Iris pigment epithelial cell (primary cell): ENCODE measurements around the gene FGGY.
A peak's percentile ranks its signal among the peaks of the same experiment; 100 is the strongest.
"Not testable (repeated sequence)": the region's sequence is repeated elsewhere in the genome, so short reads cannot be mapped to it uniquely, and the experiment has no call there.

Experiments
- DNase-seq: peaks from one replicate; pipeline ENCODE4 v3.0.0-alpha.2; 2011; ENCODE audit warnings: low read depth

The FGGY gene

GRCh38 chr1:59289570-59289969 lies 7.3 kb upstream of the FGGY start:
- no peak for DNase-seq

DNA sequence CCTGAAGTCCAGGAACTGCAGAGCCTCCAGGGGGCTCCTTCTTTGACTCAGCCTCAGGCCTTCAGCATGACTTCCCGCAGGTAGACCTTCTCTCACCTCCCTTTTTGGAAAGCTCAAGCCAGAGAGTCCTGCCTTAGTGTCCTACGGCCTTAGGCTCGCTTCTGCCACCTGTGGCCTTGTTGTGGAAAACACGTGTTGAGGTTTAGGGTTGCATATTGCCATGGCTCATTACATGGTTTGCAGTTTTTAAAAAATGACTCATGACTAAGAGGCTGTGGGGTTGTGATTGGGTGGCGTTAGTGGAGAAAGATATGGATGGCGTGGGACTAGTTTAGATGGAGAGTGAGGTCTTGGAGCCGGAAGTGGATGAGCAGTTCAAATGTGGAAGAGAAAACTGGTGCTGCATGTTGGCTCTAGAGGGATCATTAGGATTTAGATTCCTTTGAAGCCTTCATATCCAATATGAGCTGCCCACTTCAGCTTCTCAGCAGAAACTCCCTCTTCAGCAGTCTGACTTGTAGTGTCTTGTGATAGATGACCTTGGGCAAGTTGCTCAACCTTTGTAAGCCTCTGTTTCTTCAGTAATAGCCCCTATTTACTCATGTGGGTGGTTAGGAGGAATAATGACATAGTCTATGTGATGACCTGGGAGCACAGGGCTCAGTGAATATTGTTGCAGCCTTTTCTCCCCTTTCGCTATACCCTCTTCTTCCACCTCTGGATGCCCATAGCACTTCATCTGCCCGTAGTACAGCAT lies 6.5 kb upstream of the FGGY start:
- peak; percentile 63 for DNase-seq

- no peak for DNase-seq
Measured at GRCh38 chr1:59291561-59291960, 5.3 kb upstream of the FGGY start.

DNA sequence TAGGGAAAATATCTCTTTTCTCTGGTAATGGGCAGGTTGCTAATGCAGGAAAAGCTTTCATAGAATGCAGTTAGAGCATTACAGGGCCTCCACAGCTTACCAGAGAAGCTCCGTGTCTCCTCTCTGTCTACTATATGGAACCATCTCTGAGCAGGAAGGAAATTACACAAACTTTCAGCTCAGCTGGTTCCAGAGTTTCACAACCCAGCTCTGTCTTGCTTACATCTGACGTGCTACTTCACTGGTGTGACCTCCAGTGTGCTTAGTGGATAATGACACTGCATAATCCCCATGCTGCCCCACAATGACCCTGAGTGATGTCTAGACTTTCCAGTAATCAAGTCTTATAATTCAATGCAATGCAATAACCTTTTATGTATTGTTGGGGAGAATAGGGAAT lies 4.3 kb upstream of the FGGY start:
- DNase-seq, result peak; percentile 94

GRCh38 chr1:59293206-59293605 lies 3.7 kb upstream of the FGGY start:
- no peak for DNase-seq

- no peak for DNase-seq
Measured at GRCh38 chr1:59293849-59294248, 3.0 kb upstream of the FGGY start.

GRCh38 chr1:59294423-59294822 lies 2.5 kb upstream of the FGGY start:
- DNase-seq, result no peak

DNA sequence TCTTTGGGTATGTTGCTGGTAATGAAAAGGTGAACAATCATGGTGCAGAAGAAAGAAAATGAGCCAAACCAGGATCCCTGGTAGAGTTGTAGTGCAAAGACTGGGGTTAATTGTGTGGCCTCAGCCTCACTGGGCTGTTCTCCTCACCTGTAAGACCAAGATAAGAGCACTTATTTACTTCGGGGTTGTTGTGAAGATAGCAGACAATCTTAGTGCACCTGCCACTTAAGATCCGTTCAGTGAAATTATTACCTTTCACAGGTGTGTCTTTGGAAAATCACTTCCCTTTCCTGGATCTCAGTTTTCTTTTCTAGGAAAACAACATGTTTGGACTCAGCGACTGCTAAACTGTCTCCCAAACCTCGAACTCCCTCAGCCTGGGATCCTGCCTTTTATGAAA lies 1.3 kb upstream of the FGGY start:
- no peak for DNase-seq

GRCh38 chr1:59298026-59298583 lies 1.2 kb downstream of the FGGY start:
- no peak for DNase-seq

GRCh38 chr1:59298710-59299346 lies 1.9 kb downstream of the FGGY start:
- DNase-seq, result peak; percentile 76

DNA sequence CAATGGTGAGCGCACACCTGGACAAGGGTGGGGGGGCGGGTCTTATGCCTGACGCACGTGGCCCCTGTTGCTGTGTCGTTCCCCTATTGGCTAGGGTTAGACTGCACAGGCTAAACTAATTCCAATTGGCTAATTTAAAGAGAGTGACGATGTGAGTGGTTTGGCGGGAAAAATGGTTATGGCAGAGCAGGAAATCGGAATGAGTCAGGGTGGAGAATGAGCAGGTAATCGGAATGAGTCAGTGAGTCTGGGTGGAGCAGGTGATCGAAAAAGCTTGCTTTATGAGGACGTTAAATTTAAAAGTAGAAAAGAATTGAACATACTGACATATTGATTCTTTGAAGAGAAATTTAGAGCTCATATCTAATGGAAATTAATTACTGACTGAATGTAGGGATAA lies 2.8 kb downstream of the FGGY start:
- DNase-seq, result not testable (repeated sequence)

DNA sequence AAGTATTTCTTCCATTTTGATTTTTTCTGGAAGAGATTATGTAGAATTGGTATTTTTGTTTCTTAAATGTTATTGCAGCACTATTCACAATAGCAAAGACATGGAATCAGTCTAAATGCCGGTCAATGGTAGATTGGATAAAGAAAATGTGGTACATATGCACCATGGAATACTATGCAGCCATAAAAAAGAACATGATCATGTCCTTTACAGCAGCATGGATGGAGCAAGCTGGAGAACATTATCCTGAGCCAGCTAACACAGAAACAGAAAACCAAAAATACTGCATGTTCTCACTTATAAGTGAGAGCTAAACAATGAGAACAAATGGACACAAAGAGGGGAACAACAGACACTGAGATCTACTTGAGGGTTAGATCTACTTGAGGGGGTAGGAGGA lies 5.4 kb downstream of the FGGY start:
- DNase-seq, result no peak

DNA sequence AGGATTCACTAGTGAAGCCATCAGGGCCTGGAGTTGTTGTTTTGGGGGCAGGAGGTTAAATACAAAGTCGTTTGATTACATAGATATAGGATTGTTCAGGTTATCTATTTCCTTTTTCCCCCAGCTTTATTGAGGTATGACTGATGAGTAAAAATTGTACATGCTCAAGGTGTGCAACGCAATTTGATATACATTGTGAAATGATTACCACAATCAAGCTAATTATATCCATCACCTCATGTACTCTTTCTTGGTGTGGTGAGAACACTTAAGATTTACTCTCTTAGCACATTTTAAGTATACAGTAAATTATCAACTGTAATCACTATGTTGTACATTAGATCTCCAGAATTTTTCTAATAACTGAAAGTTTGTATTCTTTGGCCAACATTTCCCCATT lies 6.0 kb downstream of the FGGY start:
- DNase-seq, result no peak

DNA sequence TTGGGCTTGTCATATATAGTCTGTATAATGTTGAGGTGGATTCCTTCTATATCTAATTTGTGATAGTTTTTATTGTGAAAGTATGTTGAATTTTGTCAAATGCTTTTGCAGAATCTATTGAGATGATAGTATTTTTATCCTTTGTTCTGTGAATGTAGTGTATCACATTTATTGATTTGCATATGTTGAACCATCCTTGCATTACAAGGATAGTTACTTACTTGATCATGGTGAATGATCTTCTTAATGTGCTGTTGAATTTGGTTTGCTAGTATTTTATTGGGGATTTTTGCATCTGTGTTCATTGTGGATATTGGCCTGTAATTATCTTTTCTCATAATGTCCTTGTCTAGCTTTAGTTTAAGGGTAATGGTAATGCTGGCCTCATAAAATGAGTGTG lies 8.3 kb downstream of the FGGY start:
- DNase-seq, result no peak

DNA sequence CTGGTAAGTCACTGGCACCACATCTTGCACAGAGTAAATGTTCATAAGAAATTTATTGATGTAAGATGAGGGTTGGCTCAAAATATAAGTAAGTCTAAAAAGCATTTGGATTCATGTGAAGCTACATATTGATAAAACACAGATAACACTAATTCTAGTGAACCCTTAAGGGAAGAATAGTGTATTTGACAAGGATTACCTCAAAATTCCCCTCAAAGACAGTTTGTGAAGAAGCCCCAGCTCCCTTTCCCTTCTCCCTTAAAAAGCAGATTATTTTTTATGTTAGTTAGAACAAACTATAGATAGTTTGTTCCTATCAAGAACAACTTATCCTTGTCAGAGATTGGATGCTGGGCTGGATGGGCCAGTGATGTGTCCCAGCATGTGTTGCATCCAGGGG lies 10.7 kb downstream of the FGGY start:
- no peak for DNase-seq

- no peak for DNase-seq
Measured at GRCh38 chr1:59308839-59309238, 11.9 kb downstream of the FGGY start.

- DNase-seq, result no peak
Measured at GRCh38 chr1:59309392-59309791, 12.5 kb downstream of the FGGY start.

GRCh38 chr1:59309795-59310548 lies 13.1 kb downstream of the FGGY start:
- no peak for DNase-seq

DNA sequence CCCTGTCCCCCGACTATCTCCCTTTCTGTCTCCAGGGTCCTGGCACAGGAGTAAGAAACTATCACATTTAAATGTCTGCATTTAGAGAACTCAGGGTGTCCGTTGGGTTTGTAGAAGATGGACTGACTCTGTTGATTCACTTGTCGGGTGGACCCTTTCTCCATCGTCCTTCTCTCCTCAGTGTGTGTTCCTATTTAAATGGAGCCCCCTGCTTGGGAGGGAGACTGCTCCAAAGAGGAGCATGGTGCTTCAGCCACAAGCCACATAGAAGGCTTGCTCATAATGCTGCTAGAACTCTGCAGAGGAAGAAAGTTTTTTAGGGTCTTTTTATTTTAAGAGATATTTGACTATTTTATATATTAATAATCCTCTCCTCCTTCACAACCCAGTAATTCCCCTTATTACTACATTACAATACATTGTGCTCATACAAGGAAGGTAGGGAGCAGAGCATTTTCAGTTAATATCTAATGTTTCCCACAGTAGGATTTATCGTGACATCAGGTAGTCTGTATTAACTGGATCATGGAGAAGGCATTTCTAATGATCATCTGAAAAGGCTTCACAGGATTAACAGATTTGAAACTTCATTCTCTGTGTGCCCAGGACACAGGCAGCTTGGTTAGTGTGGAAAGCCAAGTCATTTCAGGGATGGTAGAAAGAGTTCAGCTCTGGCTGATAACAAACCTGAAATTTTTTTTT lies 13.8 kb downstream of the FGGY start:
- no peak for DNase-seq

DNA sequence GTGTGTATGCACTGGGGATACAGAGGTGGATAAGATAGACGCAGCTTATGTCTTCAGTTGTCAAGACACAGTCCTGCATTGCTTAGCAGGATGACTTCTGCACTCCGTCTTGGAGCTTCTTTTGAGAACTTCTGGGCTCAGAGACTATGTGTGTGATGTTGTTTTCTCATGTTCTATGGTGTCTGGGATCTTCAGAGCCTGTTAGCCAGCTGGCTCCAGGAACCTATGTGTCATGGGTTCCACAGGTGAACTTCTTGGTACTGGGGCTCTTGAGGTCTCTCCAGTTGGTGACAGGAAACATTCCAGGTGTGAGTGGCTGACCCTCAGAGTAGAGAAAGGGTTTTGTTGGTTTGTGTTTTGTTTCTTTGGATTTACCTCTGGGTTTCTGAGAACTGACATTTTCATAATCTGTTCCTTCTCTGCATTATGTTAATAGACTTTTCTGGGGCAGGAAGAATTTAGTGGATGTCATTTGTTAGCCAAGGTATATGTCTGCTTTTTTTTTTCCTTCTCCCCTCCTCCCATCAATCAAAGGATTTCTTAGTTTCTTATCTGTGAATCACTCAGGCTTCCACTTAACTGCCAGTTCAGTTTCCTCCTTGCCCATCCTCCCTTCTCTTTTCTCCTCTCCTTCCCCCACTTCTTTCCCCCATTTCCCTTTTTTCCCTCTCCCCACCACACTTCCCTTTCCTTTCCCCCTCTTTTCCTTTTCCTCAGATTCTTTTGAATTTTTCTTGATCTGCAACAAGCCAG lies 18.1 kb downstream of the FGGY start:
- DNase-seq, result no peak
